ENCODE measurements around the gene CRB2.
"Not testable (repeated sequence)": the region's sequence is repeated elsewhere in the genome, so short reads cannot be mapped to it uniquely, and the experiment has no call there.

Gene CRB2

GRCh38 chr9:123392802-123393201, 36.8 kb downstream of the CRB2 start:
- Histone ChIP-seq H3K4me3 (no peak overlapping the region), H3K9me3 (ENCODE audit: low read depth, low read length) (no peaks in the 10 kb centered on the region), H3K36me3 (ENCODE audit: insufficient read depth, low read length) (no peaks in the 10 kb centered on the region), H3K27ac (no peak overlapping the region), H3K9ac (ENCODE audit: insufficient read length) (no peak overlapping the region)
- DNase-seq (ENCODE audit: low read depth, low spot score): no peak
- TF ChIP-seq FOXP2 (optimal IDR thresholded peaks at IDR 0.05; ENCODE audit: control extremely low read depth, extremely low read length, insufficient read depth) (no peak), EZH2 (IDR thresholded peaks at IDR 0.05) (no peak), POLR2AphosphoS5 (IDR thresholded peaks at IDR 0.05; ENCODE audit: borderline replicate concordance, low read depth, low read length) (no peak)

- no peak for DNase-seq (ENCODE audit: low read depth, low spot score)
- Histone ChIP-seq H3K36me3 (ENCODE audit: insufficient read depth, low read length) (no peaks in the 10 kb centered on the region), H3K9ac (ENCODE audit: insufficient read length) (no peak overlapping the region), H3K9me3 (ENCODE audit: low read depth, low read length) (no peaks in the 10 kb centered on the region), H3K4me3 (no peak overlapping the region), H3K27ac (no peak overlapping the region)
- no peak for TF ChIP-seq FOXP2 (optimal IDR thresholded peaks at IDR 0.05; ENCODE audit: control extremely low read depth, extremely low read length, insufficient read depth)
- no peak for TF ChIP-seq EZH2 (IDR thresholded peaks at IDR 0.05)
- no peak for TF ChIP-seq POLR2AphosphoS5 (IDR thresholded peaks at IDR 0.05; ENCODE audit: borderline replicate concordance, low read depth, low read length)
These were observed 38.6 kb downstream of the CRB2 start for GRCh38 chr9:123394291-123395235.

- no peak overlapping the region for H3K27ac ChIP-seq
- no peaks in the 10 kb centered on the region for H3K36me3 ChIP-seq (ENCODE audit: insufficient read depth, low read length)
- TF ChIP-seq EZH2 (IDR thresholded peaks at IDR 0.05) (no peak), FOXP2 (optimal IDR thresholded peaks at IDR 0.05; ENCODE audit: control extremely low read depth, extremely low read length, insufficient read depth) (no peak), POLR2AphosphoS5 (IDR thresholded peaks at IDR 0.05; ENCODE audit: borderline replicate concordance, low read depth, low read length) (no peak)
- H3K9ac ChIP-seq (ENCODE audit: insufficient read length): no peak overlapping the region
- H3K4me3 ChIP-seq: no peak overlapping the region
- no peaks in the 10 kb centered on the region for H3K9me3 ChIP-seq (ENCODE audit: low read depth, low read length)
- DNase-seq (ENCODE audit: low read depth, low spot score): no peak
These were observed 39.3 kb downstream of the CRB2 start for GRCh38 chr9:123395276-123395688.

GRCh38 chr9:123395689-123396511, 39.9 kb downstream of the CRB2 start:
- H3K9me3 ChIP-seq (ENCODE audit: low read depth, low read length): no peaks in the 10 kb centered on the region
- TF ChIP-seq POLR2AphosphoS5 (IDR thresholded peaks at IDR 0.05; ENCODE audit: borderline replicate concordance, low read depth, low read length): no peak
- no peak for TF ChIP-seq FOXP2 (optimal IDR thresholded peaks at IDR 0.05; ENCODE audit: control extremely low read depth, extremely low read length, insufficient read depth)
- TF ChIP-seq EZH2 (IDR thresholded peaks at IDR 0.05): no peak
- H3K9ac ChIP-seq (ENCODE audit: insufficient read length): no peak overlapping the region
- H3K36me3 ChIP-seq (ENCODE audit: insufficient read depth, low read length): no peaks in the 10 kb centered on the region
- no peak overlapping the region for H3K27ac ChIP-seq
- no peak for DNase-seq (ENCODE audit: low read depth, low spot score)
- no peak overlapping the region for H3K4me3 ChIP-seq

- no peak for TF ChIP-seq EZH2 (IDR thresholded peaks at IDR 0.05)
- TF ChIP-seq POLR2AphosphoS5 (IDR thresholded peaks at IDR 0.05; ENCODE audit: borderline replicate concordance, low read depth, low read length): no peak
- no peak for TF ChIP-seq FOXP2 (optimal IDR thresholded peaks at IDR 0.05; ENCODE audit: control extremely low read depth, extremely low read length, insufficient read depth)
- Histone ChIP-seq H3K36me3 (ENCODE audit: insufficient read depth, low read length) (no peaks in the 10 kb centered on the region), H3K9ac (ENCODE audit: insufficient read length) (no peak overlapping the region), H3K4me3 (no peak overlapping the region), H3K27ac (no peak overlapping the region), H3K9me3 (ENCODE audit: low read depth, low read length) (no peaks in the 10 kb centered on the region)
- no peak for DNase-seq (ENCODE audit: low read depth, low spot score)
These were observed 42.0 kb downstream of the CRB2 start for GRCh38 chr9:123397975-123398374.

- not testable (repeated sequence) for H3K9me3 ChIP-seq (ENCODE audit: low read depth, low read length); H3K36me3 ChIP-seq (ENCODE audit: insufficient read depth, low read length)
These were observed 42.9 kb downstream of the CRB2 start for GRCh38 chr9:123398938-123399337.

GRCh38 chr9:123399803-123400378, 43.9 kb downstream of the CRB2 start:
- no peak overlapping the region for H3K27ac ChIP-seq
- H3K9ac ChIP-seq (ENCODE audit: insufficient read length): no peak overlapping the region
- H3K9me3 ChIP-seq (ENCODE audit: low read depth, low read length): no peaks in the 10 kb centered on the region
- no peak for DNase-seq (ENCODE audit: low read depth, low spot score)
- H3K36me3 ChIP-seq (ENCODE audit: insufficient read depth, low read length): no peaks in the 10 kb centered on the region
- no peak overlapping the region for H3K4me3 ChIP-seq
- TF ChIP-seq EZH2 (IDR thresholded peaks at IDR 0.05): no peak
- TF ChIP-seq POLR2AphosphoS5 (IDR thresholded peaks at IDR 0.05; ENCODE audit: borderline replicate concordance, low read depth, low read length): no peak
- TF ChIP-seq FOXP2 (optimal IDR thresholded peaks at IDR 0.05; ENCODE audit: control extremely low read depth, extremely low read length, insufficient read depth): no peak

More at GRCh38 chr9:123398938-123399337, 42.9 kb downstream of the CRB2 start:
- DNase-seq (ENCODE audit: low read depth, low spot score); H3K4me3 ChIP-seq; H3K27ac ChIP-seq; H3K9ac ChIP-seq (ENCODE audit: insufficient read length): not testable (repeated sequence)

GRCh38 chr9:123400926-123401503, 45.0 kb downstream of the CRB2 start:
- Histone ChIP-seq H3K27ac (no peak overlapping the region), H3K4me3 (no peak overlapping the region), H3K36me3 (ENCODE audit: insufficient read depth, low read length) (no peaks in the 10 kb centered on the region), H3K9ac (ENCODE audit: insufficient read length) (no peak overlapping the region), H3K9me3 (ENCODE audit: low read depth, low read length) (no peaks in the 10 kb centered on the region)
- TF ChIP-seq EZH2 (IDR thresholded peaks at IDR 0.05): no peak
- DNase-seq (ENCODE audit: low read depth, low spot score): no peak
